HL-60 (cell line): ENCODE results near the gene RP9.

Source experiments
- CTCF ChIP-seq: IDR thresholded peaks from one replicate; pipeline ENCODE4 v1.5.1; 2011; ENCODE audit warnings: low read length, control low read depth, inconsistent platforms; ENCODE audit not compliant: insufficient read depth
- POLR2AphosphoS5 ChIP-seq: IDR thresholded peaks from 2 replicates; pipeline ENCODE4 v1.6.1; 2012; ENCODE audit warnings: low read depth

DNA sequence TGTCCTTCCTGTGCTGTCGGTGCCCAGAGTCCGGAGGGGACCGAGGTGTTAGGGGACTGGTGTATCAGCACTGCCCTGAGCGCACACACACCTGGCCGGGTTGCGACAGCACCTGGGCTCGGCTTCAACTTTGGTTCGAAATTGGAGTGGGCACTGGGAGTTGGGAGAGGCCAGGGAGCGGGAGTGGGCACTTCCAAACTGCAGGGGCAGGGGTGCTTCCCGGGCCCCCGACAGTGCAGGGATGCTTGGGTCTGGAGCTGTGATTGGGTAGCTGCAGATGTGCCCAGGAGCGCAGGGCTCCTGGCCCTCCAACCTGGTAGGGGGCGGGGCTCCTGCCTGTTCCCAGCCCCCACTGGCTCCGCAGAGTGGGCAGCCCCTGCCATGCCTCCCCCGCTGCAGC lies 27.9 kb upstream of the RP9 start:
- TF ChIP-seq CTCF, result no peak
- TF ChIP-seq POLR2AphosphoS5, result no peak
